ENCODE results near the gene TK2.
"Not testable (repeated sequence)": the region's sequence is repeated elsewhere in the genome, so short reads cannot be mapped to it uniquely, and the experiment has no call there.

Gene TK2

GRCh38 chr16:66549284-66550131 is at the start of gene TK2:
TK2 (minus strand) TSS chr16:66550122; CDS start chr16:66550061, 61 bp downstream.
- DNase-seq, result no peak

GRCh38 chr16:66598111-66598510 is 48.2 kb upstream of the TK2 start:
- no peak for DNase-seq

GRCh38 chr16:66596986-66597848 is 47.3 kb upstream of the TK2 start:
- DNase-seq, result no peak

- not testable (repeated sequence) for DNase-seq
Measured at GRCh38 chr16:66596559-66596958, 46.6 kb upstream of the TK2 start.

GRCh38 chr16:66594739-66595138 is 44.8 kb upstream of the TK2 start:
- no peak for DNase-seq

GRCh38 chr16:66592814-66593213 is 42.9 kb upstream of the TK2 start:
- no peak for DNase-seq

- no peak for DNase-seq
Measured at GRCh38 chr16:66592241-66592640, 42.3 kb upstream of the TK2 start.

GRCh38 chr16:66591018-66591417 is 41.1 kb upstream of the TK2 start:
- DNase-seq, result no peak

GRCh38 chr16:66590322-66590721 is 40.4 kb upstream of the TK2 start:
- DNase-seq, result no peak

- DNase-seq, result no peak
Measured at GRCh38 chr16:66588981-66589713, 39.2 kb upstream of the TK2 start.

- no peak for DNase-seq
Measured at GRCh38 chr16:66587881-66588600, 38.1 kb upstream of the TK2 start.

- DNase-seq, result no peak
Measured at GRCh38 chr16:66585481-66586239, 35.7 kb upstream of the TK2 start.

- no peak for DNase-seq
Measured at GRCh38 chr16:66581246-66581952, 31.5 kb upstream of the TK2 start.

- DNase-seq, result peak; percentile 25
Measured at GRCh38 chr16:66580605-66581209, 30.8 kb upstream of the TK2 start.

- DNase-seq, result no peak
Measured at GRCh38 chr16:66578651-66579531, 29.0 kb upstream of the TK2 start, which contains the start of gene CMTM2. CMTM2 (plus strand) TSS chr16:66579463; CDS start chr16:66579608, 145 bp downstream.

GRCh38 chr16:66576296-66576695 is 26.4 kb upstream of the TK2 start:
- no peak for DNase-seq

- no peak for DNase-seq
Measured at GRCh38 chr16:66575060-66575459, 25.1 kb upstream of the TK2 start.

- no peak for DNase-seq
Measured at GRCh38 chr16:66574531-66574930, 24.6 kb upstream of the TK2 start.

- no peak for DNase-seq
Measured at GRCh38 chr16:66574081-66574480, 24.2 kb upstream of the TK2 start.
